CD4-positive, alpha-beta T cell (primary cell): ENCODE results near the gene FAM171A1. TPM values are rescaled to one million over a fixed set of nuclear protein-coding genes. Genes with fewer than 3 reads are reported as not detected.

Experiments used
- ATAC-seq: fragments of 200-7000 bp; cut with Tn5 transposase; one replicate; pipeline ENCODE4 v1.10.0; 2022; ENCODE audit warnings: mild to moderate bottlenecking; ENCODE audit not compliant: poor library complexity
- CTCF ChIA-PET: fragments of 350-600 bp; sonication (Branson Sonifier 250); formaldehyde crosslinking; loops from one replicate; lab custom pipeline; 2021; ENCODE audit warnings: antibody characterized with exemption, inconsistent platforms; lab: Charles Lee
- POLR2A ChIA-PET: fragments of 350-600 bp; sonication (Branson Sonifier 250); formaldehyde crosslinking; loops from one replicate; lab custom pipeline; 2021; ENCODE audit warnings: antibody characterized with exemption, inconsistent platforms; lab: Charles Lee
- DNase-seq, 14 experiments: peaks; one replicate each; pipeline ENCODE4 v3.0.0-alpha.2; 2013 to 2020; ENCODE audit warnings: mixed read lengths in 2 of 14
- H3K27ac ChIP-seq, 2 donors: one replicate each; pipeline versions ENCODE4 v1.5.1 to v1.7.0; 2013; ENCODE audit warnings: low read length in 2 of 2, low read depth in 1 of 2, mild to moderate bottlenecking in 1 of 2
- H3K27me3 ChIP-seq, 2 experiments: 1 replicate in 1 of 2; 2 replicates in 1 of 2; pipeline versions ENCODE4 v1.6.1 to v1.7.0; 2013; ENCODE audit warnings: low read length in 2 of 2, control low read depth in 1 of 2, mild to moderate bottlenecking in 1 of 2, moderate library complexity in 1 of 2; ENCODE audit not compliant: insufficient read depth in 2 of 2, control insufficient read depth in 1 of 2
- H3K36me3 ChIP-seq: one replicate; pipeline ENCODE4 v1.6.1; 2013; ENCODE audit warnings: low read length, control low read depth; ENCODE audit not compliant: insufficient read depth
- H3K4me1 ChIP-seq: one replicate; pipeline ENCODE4 v1.6.1; 2013; ENCODE audit warnings: low read length, control low read depth; ENCODE audit not compliant: insufficient read depth
- H3K4me3 ChIP-seq: one replicate; pipeline ENCODE4 v1.5.1; 2013; ENCODE audit warnings: mild to moderate bottlenecking, low read length, moderate library complexity
- H3K9me3 ChIP-seq, 2 experiments: 1 replicate in 1 of 2; 2 replicates in 1 of 2; pipeline versions ENCODE4 v1.6.1 to v1.7.0; 2013; ENCODE audit warnings: low read length in 2 of 2, mild to moderate bottlenecking in 2 of 2, control low read depth in 1 of 2, moderate library complexity in 1 of 2; ENCODE audit not compliant: control insufficient read depth in 1 of 2, insufficient read depth in 1 of 2
- H3K27ac Mint-ChIP-seq: one replicate; pipeline ENCODE4 v1.8.0; 2020; ENCODE audit warnings: mixed read lengths
- H3K27me3 Mint-ChIP-seq: one replicate; pipeline ENCODE4 v1.8.0; 2021; ENCODE audit warnings: mixed read lengths
- H3K36me3 Mint-ChIP-seq: one replicate; pipeline ENCODE4 v1.8.0; 2021; ENCODE audit warnings: low read depth, mixed read lengths
- H3K4me1 Mint-ChIP-seq: one replicate; pipeline ENCODE4 v1.8.0; 2021; ENCODE audit warnings: low read depth, mixed read lengths
- H3K4me3 Mint-ChIP-seq: one replicate; pipeline ENCODE4 v1.8.0; 2020; ENCODE audit warnings: mild to moderate bottlenecking, mixed read lengths
- H3K9me3 Mint-ChIP-seq: one replicate; pipeline ENCODE4 v1.8.0; 2020; ENCODE audit warnings: mixed read lengths
- intact Hi-C, 2 experiments: fragments of 100-400 bp; cut with DNase I in 1 of 2; cut with micrococcal nuclease in 1 of 2; formaldehyde crosslinking; loops; one replicate each; pipeline versions ENCODE4 v1.15.1 to v1.9.0; 2023 to 2025; cut with DNase I, micrococcal nuclease
- total RNA-seq, 174 experiments: library from RNA in 2 of 174; stranded (reverse) in 2 of 174; gene quantifications; one replicate each; pipeline ENCODE4 v1.2.3 and lab custom pipeline; 2021 to 2026
- TF ChIP-seq, protein P1 (sequence below): fragments of 200-600 bp; IDR thresholded peaks from one replicate; pipeline ENCODE4 v1.8.0; 2022; ENCODE audit warnings: antibody characterized with exemption, mild to moderate bottlenecking

The FAM171A1 gene
- total RNA-seq, 2 experiments from 2014 or later = 1.8 to 2.6 TPM

DNA sequence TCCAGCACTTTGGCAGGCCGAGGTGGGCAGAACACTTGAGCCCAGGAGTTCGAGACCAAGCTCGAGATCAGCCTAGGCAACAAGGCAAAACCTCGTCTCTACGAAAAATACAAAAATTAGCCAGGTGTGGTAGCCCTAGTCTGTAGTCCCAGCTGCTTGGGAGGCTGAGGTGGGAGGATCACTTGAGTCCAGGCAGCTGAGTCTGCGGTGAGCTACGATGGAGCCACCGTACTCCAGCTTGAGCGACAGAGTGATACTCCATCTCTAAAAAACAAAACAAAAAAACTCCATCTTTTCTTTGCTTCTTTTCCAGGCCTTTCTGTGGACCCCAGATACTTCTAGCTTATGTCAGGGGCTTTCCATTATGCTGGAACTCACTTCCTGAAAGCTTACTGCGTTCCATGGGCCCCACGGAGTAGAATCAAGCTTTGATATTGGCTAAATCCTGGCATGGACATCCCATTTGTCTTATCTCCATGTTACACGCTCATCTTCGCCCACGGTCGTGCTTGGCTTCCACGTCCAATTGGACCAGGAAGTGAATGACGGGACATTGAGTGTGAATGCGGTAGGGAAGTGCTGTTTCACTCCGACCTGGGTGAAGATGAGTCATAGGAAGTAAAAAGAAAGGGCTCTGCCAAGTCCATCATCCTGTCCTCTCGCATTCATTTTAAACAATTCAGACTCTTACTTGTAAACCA, 45.7 kb downstream of the FAM171A1 start:
- Mint-ChIP-seq H3K36me3 (no peaks in the 10 kb centered on the region), H3K9me3 (no peaks in the 10 kb centered on the region), H3K4me3 (no peak overlapping the region), H3K27ac (no peak overlapping the region), H3K27me3 (no peaks in the 10 kb centered on the region), H3K4me1 (no peaks in the 10 kb centered on the region)
- H3K36me3 ChIP-seq = no peaks in the 10 kb centered on the region
- POLR2A ChIA-PET = no interaction called here
- no peak overlapping the region for H3K4me3 ChIP-seq
- CTCF ChIA-PET = no interaction called here
- H3K27me3 ChIP-seq = peaks cover 0 to 3% of the 10 kb centered on the region in 2 experiments
- TF ChIP-seq, protein P1, sequence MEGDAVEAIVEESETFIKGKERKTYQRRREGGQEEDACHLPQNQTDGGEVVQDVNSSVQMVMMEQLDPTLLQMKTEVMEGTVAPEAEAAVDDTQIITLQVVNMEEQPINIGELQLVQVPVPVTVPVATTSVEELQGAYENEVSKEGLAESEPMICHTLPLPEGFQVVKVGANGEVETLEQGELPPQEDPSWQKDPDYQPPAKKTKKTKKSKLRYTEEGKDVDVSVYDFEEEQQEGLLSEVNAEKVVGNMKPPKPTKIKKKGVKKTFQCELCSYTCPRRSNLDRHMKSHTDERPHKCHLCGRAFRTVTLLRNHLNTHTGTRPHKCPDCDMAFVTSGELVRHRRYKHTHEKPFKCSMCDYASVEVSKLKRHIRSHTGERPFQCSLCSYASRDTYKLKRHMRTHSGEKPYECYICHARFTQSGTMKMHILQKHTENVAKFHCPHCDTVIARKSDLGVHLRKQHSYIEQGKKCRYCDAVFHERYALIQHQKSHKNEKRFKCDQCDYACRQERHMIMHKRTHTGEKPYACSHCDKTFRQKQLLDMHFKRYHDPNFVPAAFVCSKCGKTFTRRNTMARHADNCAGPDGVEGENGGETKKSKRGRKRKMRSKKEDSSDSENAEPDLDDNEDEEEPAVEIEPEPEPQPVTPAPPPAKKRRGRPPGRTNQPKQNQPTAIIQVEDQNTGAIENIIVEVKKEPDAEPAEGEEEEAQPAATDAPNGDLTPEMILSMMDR = no peak
- ATAC-seq = no peak
- no peaks in the 10 kb centered on the region for H3K4me1 ChIP-seq
- no peak for DNase-seq
- H3K9me3 ChIP-seq = no peaks in the 10 kb centered on the region
- H3K27ac ChIP-seq = no peak overlapping the region
- intact Hi-C loops = no loop called here

DNA sequence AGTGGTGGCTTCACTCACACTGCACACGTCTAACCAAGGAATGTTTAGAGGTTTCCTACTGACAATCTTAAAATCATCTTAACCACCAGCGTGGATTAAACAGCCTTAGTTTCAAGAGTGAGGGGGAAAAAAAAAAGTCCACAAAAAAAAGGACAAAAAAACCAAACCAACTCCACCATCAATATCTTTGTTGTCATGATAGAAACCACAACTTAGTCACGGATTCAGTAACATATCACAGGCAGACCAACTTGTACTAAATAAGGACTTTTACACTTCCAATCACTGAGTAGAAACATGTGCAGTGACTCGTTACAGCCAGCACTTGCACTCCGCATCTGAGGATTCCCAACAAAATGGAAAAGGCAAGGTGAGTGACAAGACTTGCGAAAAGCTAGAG, 46.5 kb downstream of the FAM171A1 start:
- Mint-ChIP-seq H3K36me3 (no peaks in the 10 kb centered on the region), H3K4me1 (no peaks in the 10 kb centered on the region), H3K27me3 (no peaks in the 10 kb centered on the region), H3K9me3 (no peaks in the 10 kb centered on the region), H3K27ac (no peak overlapping the region), H3K4me3 (no peak overlapping the region)
- Histone ChIP-seq H3K4me3 (no peak overlapping the region), H3K27ac (no peak overlapping the region), H3K27me3 (peaks cover 0 to 3% of the 10 kb centered on the region in 2 experiments), H3K9me3 (no peaks in the 10 kb centered on the region), H3K36me3 (no peaks in the 10 kb centered on the region), H3K4me1 (no peaks in the 10 kb centered on the region)
- ATAC-seq = no peak
- TF ChIP-seq, protein P1 = no peak
- CTCF ChIA-PET = no interaction called here
- POLR2A ChIA-PET = no interaction called here
- no peak for DNase-seq
- intact Hi-C loops = no loop called here

DNA sequence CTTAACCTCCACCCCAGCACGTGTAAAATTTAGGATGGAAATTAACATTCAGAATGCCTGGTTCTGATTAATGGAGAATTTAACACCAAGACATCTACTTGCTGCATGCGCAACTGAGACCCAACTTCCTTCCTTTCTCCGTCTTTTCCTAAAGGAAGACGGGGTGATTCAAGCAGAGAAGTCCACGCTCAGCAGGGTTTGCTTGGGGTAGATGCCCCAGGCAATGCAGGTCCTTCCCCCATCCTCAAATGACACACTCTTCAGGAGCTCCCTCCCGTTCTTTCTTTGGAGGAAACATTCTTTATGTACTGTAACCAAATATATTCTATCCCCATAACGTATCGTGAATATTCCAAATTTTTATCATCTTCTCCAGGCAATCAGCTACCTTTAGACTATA, 47.0 kb downstream of the FAM171A1 start:
- no peaks in the 10 kb centered on the region for H3K27me3 Mint-ChIP-seq
- H3K36me3 ChIP-seq = no peaks in the 10 kb centered on the region
- H3K27ac ChIP-seq = no peak overlapping the region
- no peak overlapping the region for H3K27ac Mint-ChIP-seq
- TF ChIP-seq, protein P1 = no peak
- no peaks in the 10 kb centered on the region for H3K4me1 ChIP-seq
- H3K4me1 Mint-ChIP-seq = no peaks in the 10 kb centered on the region
- ATAC-seq (no peak), DNase-seq (no peak)
- ChIA-PET CTCF (no interaction called here), POLR2A (no interaction called here)
- H3K4me3 Mint-ChIP-seq = no peak overlapping the region
- H3K36me3 Mint-ChIP-seq = no peaks in the 10 kb centered on the region
- no peaks in the 10 kb centered on the region for H3K9me3 Mint-ChIP-seq
- H3K9me3 ChIP-seq = no peaks in the 10 kb centered on the region
- no peak overlapping the region for H3K4me3 ChIP-seq
- peaks cover 0 to 3% of the 10 kb centered on the region in 2 experiments for H3K27me3 ChIP-seq
- intact Hi-C loops = no loop called here
